Naive thymus-derived CD4-positive, alpha-beta T cell (primary cell): ENCODE results near the gene MIOX. TPM values are rescaled to one million over a fixed set of nuclear protein-coding genes. Genes with fewer than 3 reads are reported as not detected.

ENCODE experiments used
- ATAC-seq: fragments of 150-1000 bp; cut with Tn5 transposase; 2 replicates; pipeline ENCODE4 v1.10.0; 2021; ENCODE audit warnings: mild to moderate bottlenecking, moderate library complexity
- CTCF ChIA-PET: fragments of 350-600 bp; sonication (Branson Sonifier 250); formaldehyde crosslinking; loops from one replicate; lab custom pipeline; 2021; ENCODE audit warnings: antibody characterized with exemption; lab: Charles Lee
- POLR2A ChIA-PET: fragments of 350-600 bp; sonication (Branson Sonifier 250); formaldehyde crosslinking; loops from one replicate; lab custom pipeline; 2021; ENCODE audit warnings: antibody characterized with exemption, inconsistent platforms; lab: Charles Lee
- DNase-seq, 9 donors: peaks; one replicate each; pipeline versions ENCODE4 v3.0.0 to v3.0.0-alpha.2; 2020 to 2022; ENCODE audit warnings: mixed read lengths in 1 of 9
- H3K27ac ChIP-seq: one replicate; pipeline ENCODE4 v1.7.0; 2013; ENCODE audit warnings: mild to moderate bottlenecking, low read depth, low read length, moderate library complexity
- H3K27me3 ChIP-seq, 2 donors: one replicate each; pipeline ENCODE4 v1.7.0; 2013; ENCODE audit warnings: low read length in 2 of 2, mild to moderate bottlenecking in 2 of 2, moderate library complexity in 2 of 2; ENCODE audit not compliant: control insufficient read depth in 2 of 2, insufficient read depth in 2 of 2
- H3K36me3 ChIP-seq, 3 experiments: 1 replicate in 2 of 3; 2 replicates in 1 of 3; pipeline ENCODE4 v1.7.0; 2013; ENCODE audit warnings: low read length in 3 of 3, mild to moderate bottlenecking in 3 of 3, moderate library complexity in 1 of 3; ENCODE audit not compliant: insufficient read depth in 3 of 3, control insufficient read depth in 2 of 3
- H3K4me1 ChIP-seq, 2 donors: one replicate each; pipeline ENCODE4 v1.7.0; 2013; ENCODE audit warnings: low read length in 2 of 2, mild to moderate bottlenecking in 2 of 2, moderate library complexity in 1 of 2; ENCODE audit not compliant: control insufficient read depth in 2 of 2, insufficient read depth in 2 of 2
- H3K4me3 ChIP-seq: 2 replicates; pipeline ENCODE4 v1.7.0; 2013; ENCODE audit warnings: mild to moderate bottlenecking, low read length
- H3K9me3 ChIP-seq, 3 experiments: 1 replicate in 2 of 3; 2 replicates in 1 of 3; pipeline ENCODE4 v1.7.0; 2013; ENCODE audit warnings: low read length in 3 of 3; ENCODE audit not compliant: control insufficient read depth in 2 of 3
- H3K27ac Mint-ChIP-seq, 9 donors: one replicate each; pipeline ENCODE4 v1.8.0; 2020 to 2022; ENCODE audit warnings: mixed read lengths in 9 of 9, mild to moderate bottlenecking in 8 of 9, moderate library complexity in 5 of 9, inconsistent platforms in 2 of 9
- H3K27me3 Mint-ChIP-seq, 5 donors: one replicate each; pipeline ENCODE4 v1.8.0; 2021 to 2022; ENCODE audit warnings: mixed read lengths in 5 of 5, mild to moderate bottlenecking in 1 of 5
- H3K36me3 Mint-ChIP-seq, 5 donors: one replicate each; pipeline ENCODE4 v1.8.0; 2020 to 2022; ENCODE audit warnings: mixed read lengths in 5 of 5, mild to moderate bottlenecking in 3 of 5, inconsistent platforms in 1 of 5
- H3K4me1 Mint-ChIP-seq, 7 donors: one replicate each; pipeline ENCODE4 v1.8.0; 2020 to 2022; ENCODE audit warnings: mixed read lengths in 7 of 7, mild to moderate bottlenecking in 3 of 7, inconsistent platforms in 1 of 7
- H3K4me3 Mint-ChIP-seq, 10 donors: one replicate each; pipeline ENCODE4 v1.8.0; 2020 to 2022; ENCODE audit warnings: mild to moderate bottlenecking in 10 of 10, mixed read lengths in 10 of 10, moderate library complexity in 6 of 10, inconsistent platforms in 2 of 10
- H3K9me3 Mint-ChIP-seq, 11 donors: one replicate each; pipeline ENCODE4 v1.8.0; 2020 to 2022; ENCODE audit warnings: mixed read lengths in 11 of 11, mild to moderate bottlenecking in 4 of 11, inconsistent platforms in 1 of 11, moderate library complexity in 1 of 11
- intact Hi-C, 2 donors: fragments of 100-400 bp; cut with micrococcal nuclease; formaldehyde crosslinking; loops; one replicate each; pipeline ENCODE4 v1.15.1; 2023
- polyA plus RNA-seq, 2 donors: library from polyadenylated mRNA; unstranded; fragments of 300-500 nt; fragmentation: Illumina TruSeq; gene quantifications; one replicate each; pipeline ENCODE4 v1.2.3, GENCODE V29; 2021
- total RNA-seq, 6 experiments: library from RNA in 5 of 6; stranded (reverse) in 5 of 6; gene quantifications; 1 replicate in 5 of 6; 2 replicates in 1 of 6; pipeline ENCODE4 v1.2.3 and lab custom pipeline; 2021 to 2026

The MIOX gene
- total and polyA plus RNA-seq, 7 experiments from 2014 or later, result 0.22 TPM; not detected in 6

DNA sequence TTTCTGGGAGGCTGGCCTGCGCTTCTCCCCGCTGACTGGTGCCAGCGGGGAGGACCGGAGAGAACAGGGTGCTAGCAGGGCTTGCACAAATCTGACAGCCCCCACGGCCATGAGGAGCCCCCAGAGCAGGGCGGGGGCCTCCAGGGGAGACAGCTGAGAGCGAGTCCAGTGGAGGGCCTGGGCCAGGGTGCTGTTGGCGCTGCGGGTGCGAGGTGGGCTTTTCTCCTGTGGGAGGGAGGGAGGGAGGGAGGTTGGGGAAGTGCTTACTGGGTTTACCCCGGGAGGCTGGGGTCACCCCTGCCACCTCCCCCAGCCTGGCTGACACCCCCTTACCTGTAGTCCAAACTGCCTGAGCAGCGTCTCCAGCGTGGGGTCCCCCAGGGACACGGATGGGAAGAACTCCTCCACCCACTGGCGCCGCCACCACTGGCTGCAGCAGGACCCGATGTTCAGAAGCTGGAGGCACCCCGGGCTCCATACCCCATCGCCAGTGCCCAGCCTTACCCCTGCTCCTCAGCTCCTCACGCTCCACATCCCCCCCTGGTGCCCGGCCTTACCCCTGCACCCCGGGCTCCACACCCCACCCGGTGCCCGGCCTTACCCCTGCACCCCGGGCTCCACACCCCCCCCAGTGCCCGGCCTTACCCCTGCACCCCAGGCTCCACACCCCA lies 17.0 kb downstream of the MIOX start:
- Histone ChIP-seq H3K4me3 (no peak overlapping the region), H3K27me3 (no peaks in the 10 kb centered on the region), H3K9me3 (no peaks in the 10 kb centered on the region), H3K4me1 (peaks cover 11 to 17% of the 10 kb centered on the region in 2 donors), H3K36me3 (peaks cover 0 to 40% (median 7%) of the 10 kb centered on the region in 3 experiments), H3K27ac (no peak overlapping the region)
- Mint-ChIP-seq H3K27me3 (no peaks in the 10 kb centered on the region), H3K36me3 (peaks cover 0 to 7% (median 0%) of the 10 kb centered on the region in 5 donors), H3K27ac (no peak overlapping the region), H3K4me1 (peaks cover 1 to 13% (median 6%) of the 10 kb centered on the region in 7 donors), H3K4me3 (no peak overlapping the region), H3K9me3 (no peaks in the 10 kb centered on the region)
- intact Hi-C loops, result loop anchor here in 1 of 2 donors (10.0 kb wide), 1 partner anchor 229 kb away; the partner anchor contains the start of gene MAPK11
- ATAC-seq (no peak), DNase-seq (no peak)
- ChIA-PET CTCF (interaction anchor here (0.6 kb wide), 1 partner anchor 116 kb away, joined by 4 read pairs; no protein-coding TSS in a partner anchor), POLR2A (interaction anchor here (0.9 to 1.5 kb wide), 3 partner anchors 22 to 117 kb away, joined by 3 read pairs; partner anchors contain the start of gene ADM2)

DNA sequence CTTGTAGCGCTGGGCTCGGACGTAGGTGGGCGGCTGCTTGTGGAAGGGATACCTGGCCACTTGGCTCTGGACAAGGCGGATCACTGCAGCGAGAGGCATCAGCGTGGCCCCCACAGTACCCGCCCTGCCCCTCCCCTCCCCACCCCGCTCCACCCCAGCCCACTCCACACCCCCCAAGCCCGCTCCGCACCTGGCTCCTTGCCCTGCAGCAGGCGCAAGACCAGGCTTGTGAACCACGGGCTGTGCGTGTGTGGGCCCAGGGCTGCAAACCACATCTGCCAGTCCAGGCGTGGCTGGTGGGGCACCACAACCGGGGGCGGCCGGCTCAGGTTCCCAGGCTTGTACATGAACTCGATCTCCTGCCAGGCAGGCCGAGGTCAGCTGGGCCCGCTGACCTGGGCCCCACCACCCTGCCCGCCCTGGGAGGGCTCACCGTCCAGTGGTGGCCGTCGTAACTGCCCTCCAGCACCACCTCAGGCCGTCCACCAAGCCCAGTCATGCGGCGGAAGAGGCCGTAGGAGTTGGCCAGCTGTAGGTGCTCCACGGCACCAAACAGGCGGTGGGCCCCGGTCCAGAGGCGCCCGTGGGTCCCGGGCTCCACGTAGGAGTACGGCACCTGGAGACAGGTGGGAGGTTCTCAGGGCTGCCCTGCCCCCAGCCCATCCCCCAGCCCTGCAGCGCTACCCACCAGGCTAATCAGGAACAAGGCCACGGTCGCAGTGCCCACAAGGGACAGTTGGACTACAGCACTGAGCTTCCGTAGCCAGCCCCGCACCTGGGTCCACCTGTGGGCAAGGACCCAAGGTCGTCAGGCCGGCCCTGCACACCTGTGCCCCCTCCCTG lies 17.9 kb downstream of the MIOX start:
- CTCF ChIA-PET, result no interaction called here
- no peak overlapping the region for H3K27ac ChIP-seq
- H3K9me3 Mint-ChIP-seq, result no peaks in the 10 kb centered on the region
- POLR2A ChIA-PET, result interaction anchor here (0.6 to 6.2 kb wide), 5 partner anchors 23 to 124 kb away, joined by 3 to 116 read pairs (median 3); partner anchors contain the start of genes ADM2, SCO2 and TYMP
- no peak overlapping the region for H3K27ac Mint-ChIP-seq
- H3K27me3 ChIP-seq, result no peaks in the 10 kb centered on the region
- DNase-seq (no peak), ATAC-seq (no peak)
- H3K4me1 Mint-ChIP-seq, result peaks cover 11 to 20% (median 12%) of the 10 kb centered on the region in 7 donors
- no peak overlapping the region for H3K4me3 ChIP-seq
- H3K36me3 Mint-ChIP-seq, result peaks cover 0 to 7% (median 0%) of the 10 kb centered on the region in 5 donors
- no peaks in the 10 kb centered on the region for H3K9me3 ChIP-seq
- intact Hi-C loops, result loop anchor here in 1 of 2 donors (10.0 kb wide), 1 partner anchor 230 kb away; the partner anchor contains the start of gene MAPK11
- peaks cover 19 to 26% of the 10 kb centered on the region in 2 donors for H3K4me1 ChIP-seq
- peak overlapping the region in 1 of 10 donors; percentile 96 for H3K4me3 Mint-ChIP-seq
- H3K36me3 ChIP-seq, result peaks cover 0 to 40% (median 7%) of the 10 kb centered on the region in 3 experiments
- H3K27me3 Mint-ChIP-seq, result no peaks in the 10 kb centered on the region

DNA sequence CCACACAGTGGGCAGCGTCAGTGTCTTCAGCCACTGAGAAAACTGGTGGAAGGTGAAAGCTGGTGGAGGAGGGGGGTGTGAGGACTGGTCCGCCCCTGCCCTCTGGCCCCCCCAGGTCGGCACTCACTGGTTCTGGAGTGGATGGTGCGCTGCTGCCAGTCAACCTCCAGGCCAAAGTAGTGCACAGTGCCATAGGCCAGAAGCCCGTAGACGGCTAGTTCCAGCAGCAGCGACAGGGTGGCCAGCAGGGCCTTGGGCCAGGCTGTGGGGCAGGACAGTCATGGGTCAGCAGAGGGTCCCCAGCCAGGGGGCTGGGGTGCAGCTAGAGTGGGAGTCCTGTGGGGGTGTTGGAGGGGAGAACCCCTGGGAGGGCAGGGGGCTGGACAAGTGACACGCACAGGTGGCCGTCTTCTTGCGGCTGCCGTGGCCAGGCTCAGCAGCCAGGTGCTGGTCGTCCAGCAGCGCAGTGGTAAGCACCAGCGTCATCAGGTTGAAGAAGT lies 18.7 kb downstream of the MIOX start:
- Histone ChIP-seq H3K4me1 (peaks cover 19 to 26% of the 10 kb centered on the region in 2 donors), H3K27me3 (no peaks in the 10 kb centered on the region), H3K9me3 (no peaks in the 10 kb centered on the region), H3K4me3 (no peak overlapping the region), H3K36me3 (peaks cover 0 to 40% (median 7%) of the 10 kb centered on the region in 3 experiments), H3K27ac (no peak overlapping the region)
- Mint-ChIP-seq H3K4me3 (peak overlapping the region in 1 of 10 donors; percentile 96), H3K36me3 (peaks cover 0 to 7% (median 0%) of the 10 kb centered on the region in 5 donors), H3K9me3 (no peaks in the 10 kb centered on the region), H3K27ac (no peak overlapping the region), H3K4me1 (peaks cover 12 to 22% (median 16%) of the 10 kb centered on the region in 7 donors), H3K27me3 (no peaks in the 10 kb centered on the region)
- DNase-seq (no peak), ATAC-seq (no peak)
- intact Hi-C loops, result loop anchor here in 1 of 2 donors (10.0 kb wide), 1 partner anchor 231 kb away; the partner anchor contains the start of gene MAPK11
- CTCF ChIA-PET, result interaction anchor here (1.0 kb wide), 1 partner anchor 17 kb away, joined by 3 read pairs; no protein-coding TSS in a partner anchor
- POLR2A ChIA-PET, result interaction anchor here (0.6 to 6.2 kb wide), 4 partner anchors 22 to 115 kb away, joined by 3 to 116 read pairs (median 4); partner anchors contain the start of genes SCO2 and TYMP

DNA sequence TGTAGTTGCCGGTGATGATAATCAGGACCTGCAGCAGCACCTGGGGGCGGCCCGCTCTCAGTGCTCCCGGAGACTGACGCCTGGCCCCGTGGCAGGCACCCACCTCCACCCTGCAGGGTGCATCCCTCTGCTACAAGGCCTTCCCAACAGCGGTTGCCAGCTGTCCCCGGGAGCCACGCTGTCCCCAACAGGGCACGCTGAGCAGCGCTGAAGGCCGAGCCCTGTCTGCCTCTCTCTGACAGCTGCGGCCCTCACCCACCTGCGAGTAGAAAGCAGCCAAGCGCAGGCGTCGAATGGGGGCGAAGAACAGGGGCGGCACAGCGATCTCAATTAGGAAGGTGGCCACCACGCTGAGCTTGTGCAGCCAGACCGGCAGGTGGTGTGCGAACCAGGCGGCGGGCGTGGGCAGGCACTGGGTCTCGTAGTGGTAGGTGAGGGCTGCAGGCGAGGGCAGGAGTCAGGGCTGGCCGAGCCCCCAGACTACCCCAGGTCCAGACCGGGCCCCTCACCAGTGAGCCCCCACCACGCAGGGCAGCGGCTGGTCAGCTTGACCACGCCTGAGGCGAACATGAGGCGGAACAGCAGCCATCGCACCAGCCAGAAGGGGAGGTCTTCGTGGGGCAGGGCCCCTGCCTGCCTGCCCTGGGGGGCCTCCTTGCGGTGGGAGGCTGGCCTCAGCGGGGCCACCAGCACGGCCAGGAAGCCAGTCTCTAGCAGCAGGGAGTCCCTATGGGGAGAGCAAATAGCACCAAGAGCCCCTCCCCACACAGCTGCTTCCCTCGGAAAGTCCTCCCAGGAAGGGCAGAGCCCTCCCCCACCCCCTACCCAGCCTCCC lies 19.3 kb downstream of the MIOX start:
- POLR2A ChIA-PET, result interaction anchor here (0.7 to 6.2 kb wide), 4 partner anchors 9 to 115 kb away, joined by 3 to 116 read pairs (median 4); partner anchors contain the start of genes SCO2 and TYMP
- H3K4me1 Mint-ChIP-seq, result peaks cover 12 to 22% (median 16%) of the 10 kb centered on the region in 7 donors
- H3K27ac Mint-ChIP-seq, result peak overlapping the region in 1 of 9 donors; percentile 51

DNA sequence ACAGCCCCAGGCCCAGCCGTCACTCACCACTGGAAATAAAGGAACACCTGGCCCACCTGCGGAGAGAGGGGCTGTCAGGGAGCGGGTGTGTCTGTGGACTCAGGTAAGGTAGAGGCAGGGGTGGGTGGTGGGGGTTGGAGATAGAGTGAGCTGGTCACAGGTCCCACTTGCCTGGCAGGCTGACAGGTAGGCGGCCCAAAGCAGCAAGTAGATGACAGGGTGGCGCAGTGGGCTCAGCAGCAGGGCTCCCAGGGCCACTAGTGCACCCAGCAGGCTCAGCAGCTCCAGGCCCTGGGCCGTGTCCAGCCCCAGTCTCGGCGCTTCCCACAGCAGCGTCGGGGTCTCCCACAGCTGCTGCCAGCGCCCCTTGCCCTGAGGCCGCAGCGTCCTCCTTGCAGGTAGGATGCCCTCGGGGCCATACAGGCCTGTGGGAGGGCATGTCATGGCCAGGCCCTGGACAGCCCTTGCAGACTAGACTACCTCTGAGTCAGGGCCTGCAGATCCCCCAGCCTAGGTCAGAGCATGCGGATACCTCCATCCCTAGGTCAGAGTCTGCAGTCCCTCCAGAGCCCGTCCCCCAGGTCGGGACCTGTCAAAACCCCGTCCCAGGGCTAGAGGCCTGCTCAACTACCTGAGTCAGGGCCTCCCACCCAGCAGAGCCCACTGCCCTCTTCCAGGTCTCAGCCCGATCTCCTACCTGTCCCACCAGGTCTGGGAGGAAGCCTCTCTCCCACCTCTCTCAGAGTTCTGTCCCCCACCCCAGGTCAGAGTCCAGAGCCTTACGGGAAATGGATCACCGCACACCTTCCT lies 20.2 kb downstream of the MIOX start:
- H3K4me3 Mint-ChIP-seq, result peak overlapping the region; percentile 88 to 97 (median 92)
- ATAC-seq (no peak), DNase-seq (peak in 1 of 9 donors; percentile 34)
- POLR2A ChIA-PET, result interaction anchor here (0.8 to 6.2 kb wide), 10 partner anchors 10 to 546 kb away, joined by 3 to 116 read pairs (median 4); partner anchors contain the start of genes PIM3, SCO2, TUBGCP6 and TYMP
- intact Hi-C loops, result loop anchor here (1.0 to 10.0 kb wide), 5 partner anchors 32 to 232 kb away; partner anchors contain the start of genes MAPK11 (in 1 of the 2) and SBF1 (in 1 of the 2)
- Histone ChIP-seq H3K27me3 (no peaks in the 10 kb centered on the region), H3K4me1 (peaks cover 19 to 26% of the 10 kb centered on the region in 2 donors), H3K4me3 (peak overlapping the region; percentile 91), H3K9me3 (no peaks in the 10 kb centered on the region), H3K27ac (peak overlapping the region; percentile 99), H3K36me3 (peaks cover 0 to 40% (median 7%) of the 10 kb centered on the region in 3 experiments)
- CTCF ChIA-PET, result interaction anchor here (0.6 to 1.1 kb wide), 3 partner anchors 15 to 114 kb away, joined by 3 read pairs; no protein-coding TSS in a partner anchor
- H3K36me3 Mint-ChIP-seq, result peaks cover 0 to 5% (median 0%) of the 10 kb centered on the region in 5 donors
- H3K9me3 Mint-ChIP-seq, result no peaks in the 10 kb centered on the region
- H3K4me1 Mint-ChIP-seq, result peaks cover 12 to 22% (median 16%) of the 10 kb centered on the region in 7 donors
- H3K27ac Mint-ChIP-seq, result peak overlapping the region; percentile 62 to 95 (median 91)
- H3K27me3 Mint-ChIP-seq, result no peaks in the 10 kb centered on the region

More for the DNA sequence above, 19.3 kb downstream of the MIOX start:
- CTCF ChIA-PET, result interaction anchor here (0.6 to 1.0 kb wide), 3 partner anchors 16 to 115 kb away, joined by 3 read pairs; no protein-coding TSS in a partner anchor
- Histone ChIP-seq H3K4me1 (peaks cover 19 to 26% of the 10 kb centered on the region in 2 donors), H3K9me3 (no peaks in the 10 kb centered on the region), H3K27ac (peak overlapping the region; percentile 99), H3K36me3 (peaks cover 0 to 40% (median 7%) of the 10 kb centered on the region in 3 experiments), H3K4me3 (peak overlapping the region; percentile 91), H3K27me3 (no peaks in the 10 kb centered on the region)
- Mint-ChIP-seq H3K36me3 (peaks cover 0 to 5% (median 0%) of the 10 kb centered on the region in 5 donors), H3K4me3 (peak overlapping the region in 9 of 10 donors; percentile 21 to 97 (median 93)), H3K9me3 (no peaks in the 10 kb centered on the region), H3K27me3 (no peaks in the 10 kb centered on the region)
- DNase-seq, result no peak
- intact Hi-C loops, result loop anchor here in 1 of 2 donors (10.0 kb wide), 1 partner anchor 231 kb away; the partner anchor contains the start of gene MAPK11
- no peak for ATAC-seq
